Natural killer cell (primary cell): ENCODE results near the gene SYPL2. TPM values are rescaled to one million over a fixed set of nuclear protein-coding genes. Genes with fewer than 3 reads are reported as not detected.

ENCODE experiments used
- ATAC-seq, 3 donors: fragments of 150-1000 bp in 2 of 3; fragments of 200-7000 bp in 1 of 3; cut with Tn5 transposase; 1 replicate in 1 of 3; 2 replicates in 2 of 3; pipeline ENCODE4 v1.10.0; 2021; ENCODE audit warnings: mild to moderate bottlenecking in 2 of 3, moderate library complexity in 2 of 3
- DNase-seq, 2 donors: peaks; one replicate each; pipeline versions ENCODE4 v3.0.0 to v3.0.0-alpha.2; 2013 to 2021; ENCODE audit warnings: mixed read lengths in 1 of 2
- H3K27ac ChIP-seq: one replicate; pipeline ENCODE4 v1.5.1; 2013; ENCODE audit warnings: mild to moderate bottlenecking, low read length
- H3K27me3 ChIP-seq: one replicate; pipeline ENCODE4 v1.6.1; 2013; ENCODE audit warnings: low read length; ENCODE audit not compliant: control insufficient read depth, insufficient read depth
- H3K36me3 ChIP-seq: one replicate; pipeline ENCODE4 v1.6.1; 2013; ENCODE audit warnings: low read length; ENCODE audit not compliant: control insufficient read depth, insufficient read depth
- H3K4me1 ChIP-seq: one replicate; pipeline ENCODE4 v1.6.1; 2013; ENCODE audit warnings: low read length; ENCODE audit not compliant: control insufficient read depth, insufficient read depth
- H3K4me3 ChIP-seq: one replicate; pipeline ENCODE4 v1.5.1; 2013; ENCODE audit warnings: low read length
- H3K9me3 ChIP-seq: one replicate; pipeline ENCODE4 v1.6.1; 2013; ENCODE audit warnings: low read length; ENCODE audit not compliant: control insufficient read depth, insufficient read depth
- H3K27ac Mint-ChIP-seq, 2 donors: one replicate each; pipeline ENCODE4 v1.8.0; 2022; ENCODE audit warnings: mild to moderate bottlenecking in 2 of 2, mixed read lengths in 2 of 2, moderate library complexity in 1 of 2
- H3K27me3 Mint-ChIP-seq, 2 donors: one replicate each; pipeline ENCODE4 v1.8.0; 2022; ENCODE audit warnings: low read depth in 2 of 2, mixed read lengths in 2 of 2
- H3K36me3 Mint-ChIP-seq: one replicate; pipeline ENCODE4 v1.8.0; 2022; ENCODE audit warnings: mixed read lengths
- H3K4me1 Mint-ChIP-seq, 2 donors: one replicate each; pipeline ENCODE4 v1.8.0; 2022; ENCODE audit warnings: mixed read lengths in 2 of 2
- H3K4me3 Mint-ChIP-seq: one replicate; pipeline ENCODE4 v1.8.0; 2022; ENCODE audit warnings: mild to moderate bottlenecking, moderate library complexity, mixed read lengths
- H3K9me3 Mint-ChIP-seq, 2 donors: one replicate each; pipeline ENCODE4 v1.8.0; 2022; ENCODE audit warnings: mixed read lengths in 2 of 2
- CTCF ChIP-seq: fragments of 200-600 bp; IDR thresholded peaks from one replicate; pipeline ENCODE4 v1.8.0; 2022; ENCODE audit warnings: antibody characterized with exemption
- WGBS: methylation state at CpG from one replicate; pipeline ENCODE4 v1.1.7; 2013; ENCODE audit warnings: missing lambda C conversion rate; ENCODE audit not compliant: insufficient coverage; 5-methylcytosine and 5-hydroxymethylcytosine counted together
- intact Hi-C: fragments of 100-400 bp; cut with micrococcal nuclease; formaldehyde crosslinking; loops from one replicate; pipeline ENCODE4 v1.14.2; 2022
- total RNA-seq, 4 donors: library from RNA; stranded (reverse); fragments of 120-200 nt in 1 of 4; gene quantifications; one replicate each; pipeline versions ENCODE4 v1.2.3 to v1.2.4, GENCODE V29; 2013 to 2022

Gene SYPL2
- total RNA-seq, 3 donors from 2014 or later (not counting 1 experiment from before 2014, with no cell fraction given): not detected

- no peak for ATAC-seq
- TF ChIP-seq CTCF: no peak
- Histone ChIP-seq H3K9me3 (no peaks in the 10 kb centered on the region), H3K36me3 (no peaks in the 10 kb centered on the region), H3K27me3 (peaks cover 10% of the 10 kb centered on the region), H3K4me3 (no peak overlapping the region), H3K4me1 (no peaks in the 10 kb centered on the region), H3K27ac (no peak overlapping the region)
- H3K4me1 Mint-ChIP-seq: no peaks in the 10 kb centered on the region
- no peak for DNase-seq
- H3K27ac Mint-ChIP-seq: no peak overlapping the region
- peaks cover 39 to 58% of the 10 kb centered on the region in 2 donors for H3K27me3 Mint-ChIP-seq
- H3K36me3 Mint-ChIP-seq: no peaks in the 10 kb centered on the region
- no CpG with 5 or more reads among the region's 1 CpG for WGBS
- H3K4me3 Mint-ChIP-seq: no peak overlapping the region
- H3K9me3 Mint-ChIP-seq: no peaks in the 10 kb centered on the region
- intact Hi-C loops: no loop called here
Observed at GRCh38 chr1:109454497-109455133, 11.7 kb upstream of the SYPL2 start.

GRCh38 chr1:109457819-109458218 is 8.5 kb upstream of the SYPL2 start:
- no peak for DNase-seq
- H3K27me3 Mint-ChIP-seq: peaks cover 33 to 73% of the 10 kb centered on the region in 2 donors
- no peak overlapping the region for H3K27ac Mint-ChIP-seq
- H3K4me3 ChIP-seq: no peak overlapping the region
- WGBS: 98% methylated on average over 4 of the region's 4 CpGs
- no peaks in the 10 kb centered on the region for H3K4me1 Mint-ChIP-seq
- H3K36me3 ChIP-seq: no peaks in the 10 kb centered on the region
- no peak overlapping the region for H3K27ac ChIP-seq
- no peak for TF ChIP-seq CTCF
- no peaks in the 10 kb centered on the region for H3K4me1 ChIP-seq
- H3K36me3 Mint-ChIP-seq: no peaks in the 10 kb centered on the region
- no peak for ATAC-seq
- H3K4me3 Mint-ChIP-seq: no peak overlapping the region
- peaks cover 4% of the 10 kb centered on the region for H3K27me3 ChIP-seq
- no peaks in the 10 kb centered on the region for H3K9me3 ChIP-seq
- H3K9me3 Mint-ChIP-seq: no peaks in the 10 kb centered on the region
- intact Hi-C loops: no loop called here

GRCh38 chr1:109466125-109466451 is 258 bp upstream of the SYPL2 start:
- no peak for TF ChIP-seq CTCF
- ATAC-seq (no peak), DNase-seq (no peak)
- no peaks in the 10 kb centered on the region for H3K36me3 ChIP-seq
- intact Hi-C loops: loop anchor here (1.0 kb wide), 1 partner anchor 17 kb away; the partner anchor contains the start of gene ATXN7L2
- WGBS: 17% methylated on average over 24 of the region's 24 CpGs
- H3K4me3 ChIP-seq: peak overlapping the region; percentile 8
- Mint-ChIP-seq H3K4me1 (peaks cover 0 to 8% of the 10 kb centered on the region in 2 donors), H3K36me3 (no peaks in the 10 kb centered on the region), H3K4me3 (peak overlapping the region; percentile 86), H3K27me3 (peaks cover 60 to 79% of the 10 kb centered on the region in 2 donors), H3K27ac (no peak overlapping the region), H3K9me3 (no peaks in the 10 kb centered on the region)
- no peak overlapping the region for H3K27ac ChIP-seq
- no peaks in the 10 kb centered on the region for H3K9me3 ChIP-seq
- peaks cover 13% of the 10 kb centered on the region for H3K4me1 ChIP-seq
- H3K27me3 ChIP-seq: peaks cover 41% of the 10 kb centered on the region

GRCh38 chr1:109467301-109467777 is 993 bp downstream of the SYPL2 start:
- peaks cover 13% of the 10 kb centered on the region for H3K4me1 ChIP-seq
- H3K4me1 Mint-ChIP-seq: peaks cover 0 to 8% of the 10 kb centered on the region in 2 donors
- no peaks in the 10 kb centered on the region for H3K9me3 ChIP-seq
- peaks cover 43% of the 10 kb centered on the region for H3K27me3 ChIP-seq
- H3K27me3 Mint-ChIP-seq: peaks cover 65 to 75% of the 10 kb centered on the region in 2 donors
- H3K36me3 ChIP-seq: no peaks in the 10 kb centered on the region
- no peak for DNase-seq
- TF ChIP-seq CTCF: no peak
- ATAC-seq: no peak
- intact Hi-C loops: no loop called here
- WGBS: 13% methylated on average over 21 of the region's 23 CpGs
- H3K9me3 Mint-ChIP-seq: no peaks in the 10 kb centered on the region
- H3K27ac Mint-ChIP-seq: no peak overlapping the region
- no peak overlapping the region for H3K4me3 ChIP-seq
- H3K36me3 Mint-ChIP-seq: no peaks in the 10 kb centered on the region
- H3K4me3 Mint-ChIP-seq: peak overlapping the region; percentile 59
- no peak overlapping the region for H3K27ac ChIP-seq
